ENCODE measurements around the gene PEX26. TPM values are rescaled to one million over a fixed set of nuclear protein-coding genes. Genes with fewer than 3 reads are reported as not detected.

Gene PEX26
- total RNA-seq, 1 experiment from 2014 or later = 30.6 TPM

- ChIA-PET POLR2A (ENCODE audit: unreplicated experiment) (interaction anchor here (0.6 kb wide), 1 partner anchor 123 kb away, joined by 3 read pairs; no protein-coding TSS in a partner anchor), CTCF (no interaction called here)
- H2AFZ ChIP-seq (ENCODE audit: low read length) = peak within 1 kb of the TSS; percentile 76; the same call in 1 of the 2 replicates
Observed at GRCh38 chr22:18110194-18110953, 32.6 kb downstream of the PEX26 start, which contains the start of gene TUBA8. Gene TUBA8 (plus strand): TSS chr22:18110809. CDS start chr22:18110866, 57 bp downstream.

GRCh38 chr22:18110954-18111758 is 33.4 kb downstream of the PEX26 start:
- Histone ChIP-seq H3K27ac (ENCODE audit: low read length) (no peak overlapping the region), H3K4me1 (ENCODE audit: insufficient read depth, low read length) (no peaks in the 10 kb centered on the region), H2AFZ (ENCODE audit: low read length) (peak overlapping the region; percentile 76; the same call in 1 of the 2 replicates), H3K9me2 (replicated peaks; ENCODE audit: low read length) (no peaks in the 10 kb centered on the region), H3K9ac (ENCODE audit: low read length) (no peak overlapping the region), H4K20me1 (ENCODE audit: low read length) (no peaks in the 10 kb centered on the region), H3F3A (ENCODE audit: low read length, unreplicated experiment) (no peaks in the 10 kb centered on the region), H3K36me3 (ENCODE audit: low read depth, low read length) (no peaks in the 10 kb centered on the region), H3K79me2 (ENCODE audit: low read length) (no peaks in the 10 kb centered on the region), H3K4me2 (ENCODE audit: low read length) (peak overlapping the region; percentile 91), H3K4me3 (ENCODE audit: low read length) (peak overlapping the region; percentile 63), H3K9me3 (ENCODE audit: low read length) (no peaks in the 10 kb centered on the region), H3K27me3 (ENCODE audit: low read length) (no peaks in the 10 kb centered on the region)
- ChIA-PET POLR2A (ENCODE audit: unreplicated experiment) (interaction anchor here (0.6 kb wide), 1 partner anchor 123 kb away, joined by 3 read pairs; no protein-coding TSS in a partner anchor), CTCF (no interaction called here)
- ATAC-seq (no peak; the same call in 1 of the 2 replicates), DNase-seq (no peak)
- no TSS peak for BruUV-seq (replicated peaks)
- intact Hi-C loops (cut with micrococcal nuclease) = no loop called here
- TF ChIP-seq CTCF (conservative IDR thresholded peaks at IDR 0.05; ENCODE audit: low read depth, low read length) (no peak), EZH2phosphoT487 (IDR thresholded peaks at IDR 0.05; ENCODE audit: borderline replicate concordance, low read length) (no peak), EZH2 (IDR thresholded peaks at IDR 0.05; ENCODE audit: low read length, unreplicated experiment) (no peak)

More at GRCh38 chr22:18110194-18110953, 32.6 kb downstream of the PEX26 start, which contains the start of gene TUBA8:
- no peak for TF ChIP-seq CTCF (conservative IDR thresholded peaks at IDR 0.05; ENCODE audit: low read depth, low read length)
- no peak for TF ChIP-seq EZH2 (IDR thresholded peaks at IDR 0.05; ENCODE audit: low read length, unreplicated experiment)
- no peak for TF ChIP-seq EZH2phosphoT487 (IDR thresholded peaks at IDR 0.05; ENCODE audit: borderline replicate concordance, low read length)
- peak within 1 kb of the TSS; percentile 63 for H3K4me3 ChIP-seq (ENCODE audit: low read length)
- H3K9me3 ChIP-seq (ENCODE audit: low read length) = no peaks in the 10 kb centered on the region
- no peaks in the 10 kb centered on the region for H3F3A ChIP-seq (ENCODE audit: low read length, unreplicated experiment)
- H3K27me3 ChIP-seq (ENCODE audit: low read length) = no peaks in the 10 kb centered on the region
- H4K20me1 ChIP-seq (ENCODE audit: low read length) = no peaks in the 10 kb centered on the region
- DNase-seq (peak; percentile 27), ATAC-seq (peak; percentile 83)
- intact Hi-C loops (cut with micrococcal nuclease) = no loop called here
- no peaks in the 10 kb centered on the region for H3K79me2 ChIP-seq (ENCODE audit: low read length)
- no peak within 1 kb of the TSS for H3K27ac ChIP-seq (ENCODE audit: low read length)
- no peak within 1 kb of the TSS for H3K9ac ChIP-seq (ENCODE audit: low read length)
- BruUV-seq (replicated peaks) = no TSS peak
- no peaks in the 10 kb centered on the region for H3K4me1 ChIP-seq (ENCODE audit: insufficient read depth, low read length)
- peak within 1 kb of the TSS; percentile 91 for H3K4me2 ChIP-seq (ENCODE audit: low read length)
- H3K9me2 ChIP-seq (replicated peaks; ENCODE audit: low read length) = no peaks in the 10 kb centered on the region
- no peaks in the 10 kb centered on the region for H3K36me3 ChIP-seq (ENCODE audit: low read depth, low read length)

All from PC-3 (cell line).